BLaER1 (cell line): ENCODE measurements around the gene TBL1XR1.

Experiments
- H3K27ac ChIP-seq: shearing (Covaris generic); formaldehyde crosslinking; 2 replicates; pipeline ENCODE4 v1.8.1; 2022
- H3K27me3 ChIP-seq: shearing (Covaris generic); formaldehyde crosslinking; 2 replicates; pipeline ENCODE4 v1.8.1; 2022
- H3K36me3 ChIP-seq: shearing (Covaris generic); formaldehyde crosslinking; 2 replicates; pipeline ENCODE4 v1.8.1; 2022
- H3K4me1 ChIP-seq: shearing (Covaris generic); formaldehyde crosslinking; 2 replicates; pipeline ENCODE4 v1.8.1; 2022
- H3K4me2 ChIP-seq: shearing (Covaris generic); formaldehyde crosslinking; 2 replicates; pipeline ENCODE4 v1.8.1; 2022
- H3K4me3 ChIP-seq: shearing (Covaris generic); formaldehyde crosslinking; 2 replicates; pipeline ENCODE4 v1.8.1; 2022
- H3K9ac ChIP-seq: shearing (Covaris generic); formaldehyde crosslinking; 2 replicates; pipeline ENCODE4 v1.8.1; 2022
- H3K9me3 ChIP-seq: shearing (Covaris generic); formaldehyde crosslinking; 2 replicates; pipeline ENCODE4 v1.8.1; 2022
- H4K20me1 ChIP-seq: shearing (Covaris generic); formaldehyde crosslinking; 2 replicates; pipeline ENCODE4 v1.8.1; 2022
- Cebpa-rat ChIP-seq: shearing (Covaris generic); IDR thresholded peaks from 2 replicates; pipeline ENCODE4 v1.8.1; 2022

Gene TBL1XR1

GRCh38 chr3:177228601-177229190, 31.4 kb upstream of the TBL1XR1 start:
- Histone ChIP-seq H3K36me3 (no peaks in the 10 kb centered on the region), H4K20me1 (no peaks in the 10 kb centered on the region), H3K27me3 (no peaks in the 10 kb centered on the region), H3K4me2 (no peak overlapping the region), H3K4me3 (no peak overlapping the region), H3K4me1 (peaks cover 8% of the 10 kb centered on the region; the same call in 1 of the 2 replicates), H3K27ac (no peak overlapping the region), H3K9ac (no peak overlapping the region), H3K9me3 (peaks cover 31% of the 10 kb centered on the region)
- no peak for TF ChIP-seq Cebpa-rat

GRCh38 chr3:177224414-177224813, 27.1 kb upstream of the TBL1XR1 start:
- Histone ChIP-seq H3K27me3 (no peaks in the 10 kb centered on the region), H3K4me2 (no peak overlapping the region), H3K27ac (no peak overlapping the region), H3K4me1 (peaks cover 5% of the 10 kb centered on the region; the same call in 1 of the 2 replicates), H3K36me3 (no peaks in the 10 kb centered on the region), H3K9me3 (peaks cover 22% of the 10 kb centered on the region), H3K9ac (no peak overlapping the region), H4K20me1 (no peaks in the 10 kb centered on the region), H3K4me3 (no peak overlapping the region)
- TF ChIP-seq Cebpa-rat: no peak

- Histone ChIP-seq H3K27ac (no peak overlapping the region), H3K9me3 (peaks cover 9% of the 10 kb centered on the region), H3K4me1 (peaks cover 5% of the 10 kb centered on the region; the same call in 1 of the 2 replicates), H3K4me3 (no peak overlapping the region), H3K36me3 (no peaks in the 10 kb centered on the region), H3K27me3 (no peaks in the 10 kb centered on the region), H4K20me1 (no peaks in the 10 kb centered on the region), H3K4me2 (no peak overlapping the region), H3K9ac (no peak overlapping the region)
- TF ChIP-seq Cebpa-rat: no peak
These were observed 24.5 kb upstream of the TBL1XR1 start for GRCh38 chr3:177221744-177222143.

GRCh38 chr3:177220136-177220974, 23.1 kb upstream of the TBL1XR1 start:
- H3K36me3 ChIP-seq: no peaks in the 10 kb centered on the region
- no peak overlapping the region for H3K4me2 ChIP-seq
- H4K20me1 ChIP-seq: no peaks in the 10 kb centered on the region
- H3K9me3 ChIP-seq: peaks cover 9% of the 10 kb centered on the region
- peaks cover 5% of the 10 kb centered on the region; the same call in 1 of the 2 replicates for H3K4me1 ChIP-seq
- H3K9ac ChIP-seq: no peak overlapping the region
- H3K27me3 ChIP-seq: no peaks in the 10 kb centered on the region
- no peak overlapping the region for H3K27ac ChIP-seq
- no peak for TF ChIP-seq Cebpa-rat
- H3K4me3 ChIP-seq: no peak overlapping the region

GRCh38 chr3:177213801-177214535, 16.7 kb upstream of the TBL1XR1 start:
- Histone ChIP-seq H3K27ac (no peak overlapping the region), H3K4me1 (no peaks in the 10 kb centered on the region), H4K20me1 (no peaks in the 10 kb centered on the region), H3K4me3 (no peak overlapping the region), H3K4me2 (no peak overlapping the region), H3K36me3 (no peaks in the 10 kb centered on the region), H3K9me3 (peaks cover 5% of the 10 kb centered on the region), H3K9ac (no peak overlapping the region), H3K27me3 (no peaks in the 10 kb centered on the region)
- TF ChIP-seq Cebpa-rat: no peak

- no peak for TF ChIP-seq Cebpa-rat
- Histone ChIP-seq H3K9me3 (no peaks in the 10 kb centered on the region), H3K27ac (no peak overlapping the region)
These were observed 15.5 kb upstream of the TBL1XR1 start for GRCh38 chr3:177212756-177213155.

GRCh38 chr3:177212278-177212610, 15.0 kb upstream of the TBL1XR1 start:
- no peaks in the 10 kb centered on the region for H3K36me3 ChIP-seq
- H3K4me3 ChIP-seq: no peak overlapping the region
- no peaks in the 10 kb centered on the region for H3K27me3 ChIP-seq
- H3K9me3 ChIP-seq: no peaks in the 10 kb centered on the region
- no peak for TF ChIP-seq Cebpa-rat
- no peak overlapping the region for H3K27ac ChIP-seq
- no peaks in the 10 kb centered on the region for H4K20me1 ChIP-seq
- H3K4me2 ChIP-seq: no peak overlapping the region
- no peaks in the 10 kb centered on the region for H3K4me1 ChIP-seq
- no peak overlapping the region for H3K9ac ChIP-seq

More at GRCh38 chr3:177212756-177213155, 15.5 kb upstream of the TBL1XR1 start:
- H3K4me1 ChIP-seq: no peaks in the 10 kb centered on the region
- no peaks in the 10 kb centered on the region for H3K27me3 ChIP-seq
- H4K20me1 ChIP-seq: no peaks in the 10 kb centered on the region
- H3K36me3 ChIP-seq: no peaks in the 10 kb centered on the region
- H3K4me2 ChIP-seq: no peak overlapping the region
- H3K4me3 ChIP-seq: no peak overlapping the region
- H3K9ac ChIP-seq: no peak overlapping the region

- Histone ChIP-seq H3K4me3 (no peak overlapping the region), H3K9ac (no peak overlapping the region), H3K27me3 (no peaks in the 10 kb centered on the region), H3K36me3 (no peaks in the 10 kb centered on the region), H3K27ac (no peak overlapping the region), H4K20me1 (no peaks in the 10 kb centered on the region), H3K4me1 (no peaks in the 10 kb centered on the region), H3K4me2 (no peak overlapping the region), H3K9me3 (no peaks in the 10 kb centered on the region)
- TF ChIP-seq Cebpa-rat: no peak
These were observed 14.4 kb upstream of the TBL1XR1 start for GRCh38 chr3:177211503-177212277.

GRCh38 chr3:177210744-177211502, 13.6 kb upstream of the TBL1XR1 start:
- no peak for TF ChIP-seq Cebpa-rat
- H3K27me3 ChIP-seq: no peaks in the 10 kb centered on the region
- H3K36me3 ChIP-seq: no peaks in the 10 kb centered on the region
- no peaks in the 10 kb centered on the region for H4K20me1 ChIP-seq
- no peak overlapping the region for H3K4me2 ChIP-seq
- H3K27ac ChIP-seq: no peak overlapping the region
- H3K4me3 ChIP-seq: no peak overlapping the region
- H3K9ac ChIP-seq: no peak overlapping the region
- H3K4me1 ChIP-seq: no peaks in the 10 kb centered on the region
- H3K9me3 ChIP-seq: no peaks in the 10 kb centered on the region
